A549 (cell line): ENCODE measurements around the gene POLA1. TPM values are rescaled to one million over a fixed set of nuclear protein-coding genes. Genes with fewer than 3 reads are reported as not detected.

Experiments
- ATAC-seq, 2 experiments: fragments of 200-7000 bp in 1 of 2; fragments of >200 bp in 1 of 2; cut with Nextera tagmentation in 1 of 2; cut with Tn5 transposase in 1 of 2; 3 replicates each; pipeline versions ENCODE4 v1.8.0 to v1.9.1; 2018 to 2020; ENCODE audit warnings: mild to moderate bottlenecking in 1 of 2, moderate library complexity in 1 of 2
- CTCF ChIA-PET: fragments of 300-600 bp; sonication (Branson Sonifier 250); formaldehyde crosslinking; extraction: SDS; loops from one replicate; lab custom pipeline; 2021; ENCODE audit warnings: antibody characterized with exemption, inconsistent platforms; lab: Yijun Ruan, JAX
- POLR2A ChIA-PET: fragments of 350-600 bp; formaldehyde crosslinking; extraction: SDS; loops from one replicate; lab custom pipeline; 2021; ENCODE audit warnings: antibody characterized with exemption, inconsistent platforms; lab: Yijun Ruan, JAX
- DNase-seq, 2 experiments: peaks; one replicate each; pipeline versions ENCODE4 v3.0.0 to v3.0.0-alpha.2; 2011 to 2016; ENCODE audit warnings: low read depth in 1 of 2, low spot score in 1 of 2
- FAIRE-seq: peaks from 2 replicates; lab custom pipeline; 2011; peaks lifted over from hg19 to GRCh38; lab: Jason Lieb, UNC
- H3K27ac ChIP-seq, 2 experiments: fragments of >200 bp; sonication (Bioruptor Twin); formaldehyde crosslinking; 3 replicates each; pipeline ENCODE4 v1.5.1; 2016 to 2017
- H3K4me1 ChIP-seq: fragments of >200 bp; sonication (Bioruptor Twin); formaldehyde crosslinking; 3 replicates; pipeline ENCODE4 v1.6.1; 2016
- H3K4me2 ChIP-seq: fragments of >200 bp; sonication (Bioruptor Twin); formaldehyde crosslinking; 3 replicates; pipeline ENCODE4 v1.6.1; 2016
- H3K4me3 ChIP-seq: fragments of >200 bp; sonication (Bioruptor Twin); formaldehyde crosslinking; 3 replicates; pipeline ENCODE4 v1.5.1; 2016
- H3K9me3 ChIP-seq: fragments of >200 bp; sonication (Bioruptor Twin); formaldehyde crosslinking; 3 replicates; pipeline ENCODE4 v1.6.1; 2016
- ATOH8 ChIP-seq: fragments of 250-450 bp; sonication (Bioruptor Pico); IDR thresholded peaks from 2 replicates; pipeline ENCODE4 v1.5.0; 2020; ENCODE audit warnings: low read depth, mild to moderate bottlenecking, moderate library complexity
- BHLHE40 ChIP-seq: IDR thresholded peaks from 2 replicates; pipeline ENCODE4 v1.6.1; 2012; ENCODE audit warnings: low read depth, low read length, inconsistent platforms
- CBX2 ChIP-seq: fragments of 200-600 bp; sonication (generic); IDR thresholded peaks from 2 replicates; pipeline ENCODE4 v1.6.1; 2016; ENCODE audit warnings: low read depth, mild to moderate bottlenecking, borderline replicate concordance
- CHD2 ChIP-seq: fragments of 150-350 bp; IDR thresholded peaks from 2 replicates; pipeline ENCODE4 v1.6.1; 2014; ENCODE audit warnings: low read length; ENCODE audit not compliant: partially characterized antibody
- ESRRA ChIP-seq: fragments of 150-350 bp; IDR thresholded peaks from 2 replicates; pipeline ENCODE4 v1.6.1; 2014; ENCODE audit warnings: mild to moderate bottlenecking, low read length, borderline replicate concordance
- FOSL2 ChIP-seq, 2 experiments: fragments of 450-650 bp in 1 of 2; fragments of >200 bp in 1 of 2; sonication (Bioruptor Twin) in 1 of 2; formaldehyde crosslinking; IDR thresholded peaks; 2 replicates each; pipeline versions ENCODE4 v1.5.0 to v1.6.1; 2016 to 2020; ENCODE audit warnings: mild to moderate bottlenecking in 1 of 2, moderate library complexity in 1 of 2
- FOXS1 ChIP-seq: fragments of 250-450 bp; sonication (Bioruptor Pico); IDR thresholded peaks from 2 replicates; pipeline ENCODE4 v1.5.0; 2020; ENCODE audit warnings: mild to moderate bottlenecking, moderate library complexity
- GATA3 ChIP-seq: IDR thresholded peaks from 2 replicates; pipeline ENCODE4 v1.6.1; 2012; ENCODE audit warnings: borderline replicate concordance
- HEYL ChIP-seq: fragments of 250-450 bp; sonication (Bioruptor Pico); IDR thresholded peaks from 2 replicates; pipeline ENCODE4 v1.8.0; 2021; ENCODE audit warnings: mild to moderate bottlenecking, moderate library complexity
- MAX ChIP-seq: IDR thresholded peaks from 2 replicates; pipeline ENCODE4 v1.6.1; 2012
- MAZ ChIP-seq: fragments of 150-350 bp; IDR thresholded peaks from 2 replicates; pipeline ENCODE4 v1.6.1; 2014; ENCODE audit warnings: antibody characterized with exemption, low read depth, low read length, borderline replicate concordance
- PHF8 ChIP-seq: fragments of 200-600 bp; sonication (generic); IDR thresholded peaks from 2 replicates; pipeline ENCODE4 v1.6.1; 2016; ENCODE audit warnings: low read depth, mild to moderate bottlenecking, antibody characterized with exemption, moderate library complexity, borderline replicate concordance
- RAD21 ChIP-seq, 2 experiments: fragments of >200 bp in 1 of 2; sonication (Bioruptor Twin) in 1 of 2; formaldehyde crosslinking in 1 of 2; IDR thresholded peaks in 1 of 2; conservative IDR thresholded peaks in 1 of 2; 2 replicates in 1 of 2; 3 replicates in 1 of 2; pipeline ENCODE4 v1.6.1; 2012 to 2018; ENCODE audit warnings: inconsistent platforms in 1 of 2
- REST ChIP-seq: fragments of 200-600 bp; sonication (generic); IDR thresholded peaks from 2 replicates; pipeline ENCODE4 v1.6.1; 2016; ENCODE audit warnings: antibody characterized with exemption, mild to moderate bottlenecking, moderate library complexity
- SMC3 ChIP-seq: fragments of >200 bp; sonication (Bioruptor Twin); formaldehyde crosslinking; IDR thresholded peaks from 3 replicates; pipeline ENCODE4 v1.6.1; 2018; ENCODE audit warnings: inconsistent platforms
- SREBF2 ChIP-seq: fragments of 450-650 bp; IDR thresholded peaks from 2 replicates; pipeline ENCODE4 v1.6.1; 2014; ENCODE audit warnings: mild to moderate bottlenecking, moderate library complexity
- TP53 ChIP-seq: fragments of 250-450 bp; sonication (Bioruptor Pico); IDR thresholded peaks from 2 replicates; pipeline ENCODE4 v1.5.0; 2021; ENCODE audit warnings: mild to moderate bottlenecking, moderate library complexity
- USF2 ChIP-seq: fragments of 450-650 bp; IDR thresholded peaks from 2 replicates; pipeline ENCODE4 v1.6.1; 2014; ENCODE audit warnings: antibody characterized with exemption
- ZC3H11A ChIP-seq: fragments of 450-650 bp; IDR thresholded peaks from 2 replicates; pipeline ENCODE4 v1.6.1; 2014; ENCODE audit warnings: antibody characterized with exemption, mild to moderate bottlenecking
- WGBS: methylation state at CpG from one replicate; pipeline ENCODE4 v1.1.6; 2017; ENCODE audit errors: missing lambda C conversion rate; 5-methylcytosine and 5-hydroxymethylcytosine counted together
- polyA plus RNA-seq, 4 experiments: library from polyadenylated mRNA; depleted of rRNA in 3 of 4; stranded (reverse); fragments of >200 nt; fragmentation: RNase III in 1 of 4; extraction: RNeasy Plus Mini Kit Qiagen cat#74134 plus additional on column Dnase treatment in 1 of 4; gene quantifications; 2 replicates in 3 of 4; 3 replicates in 1 of 4; pipeline ENCODE4 v1.2.3, GENCODE V29; 2011 to 2017

Gene POLA1
- polyA plus RNA-seq, 2 of the 4 experiments (the other 2 are of a cell fraction): 8.8 to 17.5 TPM

- H3K9me3 ChIP-seq: no peaks in the 10 kb centered on the region
- H3K27ac ChIP-seq: 0 out of 6 replicates have a peak overlapping the region, but pooled peaks of 1 of the 2 experiments have one; percentile 8
- no peak overlapping the region for H3K4me2 ChIP-seq
- DNase-seq: peak in 1 of 2 experiments; percentile 12
- peaks cover 15% of the 10 kb centered on the region; the same call in 2 of the 3 replicates for H3K4me1 ChIP-seq
- TF ChIP-seq FOXS1 (CRISPR knock-in tag) (no peak), FOSL2 (IDR thresholded peaks at IDR 0.05) (no peak), FOSL2 (CRISPR knock-in tag; IDR thresholded peaks at IDR 0.05) (peak; percentile 37; the same call in 1 of the 2 replicates)
- TF ChIP-seq, all 56 proteins: peak for 1
- POLR2A ChIA-PET: no interaction called here
- CTCF ChIA-PET: no interaction called here
- no peak overlapping the region for H3K4me3 ChIP-seq
- ATAC-seq (no peak), FAIRE-seq (peak; percentile 61)
Measured at GRCh38 chrX:24956828-24957227, 263.1 kb downstream of the POLA1 start.

GRCh38 chrX:24961809-24962208 lies 268.1 kb downstream of the POLA1 start:
- H3K4me2 ChIP-seq: no peak overlapping the region
- POLR2A ChIA-PET: no interaction called here
- FAIRE-seq: no peak
- TF ChIP-seq TP53 (CRISPR knock-in tag) (no peak), CHD2 (no peak), ZC3H11A (no peak), SREBF2 (no peak), CBX2 (no peak)
- TF ChIP-seq, all 56 proteins: peak for 0
- Histone ChIP-seq H3K4me1 (peaks cover 5% of the 10 kb centered on the region; the same call in 2 of the 3 replicates), H3K27ac (no peak overlapping the region), H3K4me3 (no peak overlapping the region), H3K9me3 (no peaks in the 10 kb centered on the region)
- CTCF ChIA-PET: no interaction called here
- DNase-seq (no peak), ATAC-seq (no peak)
- WGBS: 91% methylated on average over 1 of the region's 1 CpG

GRCh38 chrX:24963823-24964222 lies 270.1 kb downstream of the POLA1 start:
- no peaks in the 10 kb centered on the region for H3K4me1 ChIP-seq
- CTCF ChIA-PET: interaction anchor here (1.3 kb wide), 1 partner anchor 9 kb away, joined by 9 read pairs; no protein-coding TSS in a partner anchor
- POLR2A ChIA-PET: no interaction called here
- H3K4me2 ChIP-seq: no peak overlapping the region
- WGBS: 100% methylated on average over 2 of the region's 2 CpGs
- FAIRE-seq (no peak), DNase-seq (no peak), ATAC-seq (no peak)
- no peak overlapping the region for H3K27ac ChIP-seq
- H3K4me3 ChIP-seq: no peak overlapping the region
- H3K9me3 ChIP-seq: no peaks in the 10 kb centered on the region
- no peak for TF ChIP-seq REST
- TF ChIP-seq MAZ: no peak
- no peak for TF ChIP-seq USF2
- no peak for TF ChIP-seq PHF8
- no peak for TF ChIP-seq ESRRA
- no peak for TF ChIP-seq GATA3
- no peak for TF ChIP-seq BHLHE40
- TF ChIP-seq MAX: no peak
- TF ChIP-seq CBX2: no peak
- no peak for TF ChIP-seq SREBF2

- CTCF ChIA-PET: no interaction called here
- Histone ChIP-seq H3K4me1 (no peaks in the 10 kb centered on the region), H3K27ac (no peak overlapping the region), H3K4me2 (no peak overlapping the region), H3K9me3 (no peaks in the 10 kb centered on the region), H3K4me3 (no peak overlapping the region)
- no peak for TF ChIP-seq RAD21 (conservative IDR thresholded peaks at IDR 0.05 in 1 of 2, IDR thresholded peaks at IDR 0.05 in 1 of 2)
- TF ChIP-seq ATOH8 (CRISPR knock-in tag): no peak
- TF ChIP-seq SMC3: no peak
- no peak for TF ChIP-seq HEYL (CRISPR knock-in tag)
- no peak for DNase-seq
- ATAC-seq: no peak
- peak; percentile 89 for FAIRE-seq
- POLR2A ChIA-PET: no interaction called here
- WGBS: 78% methylated on average over 1 of the region's 1 CpG
Measured at GRCh38 chrX:24965372-24965771, 271.7 kb downstream of the POLA1 start.
